Astrocyte of the spinal cord (primary cell): ENCODE results near the gene GLI1.
A peak's percentile ranks its signal among the peaks of the same experiment; 100 is the strongest.
"Not testable (repeated sequence)": the region's sequence is repeated elsewhere in the genome, so short reads cannot be mapped to it uniquely, and the experiment has no call there.

Experiments used
- DNase-seq: peaks from one replicate; pipeline ENCODE4 v3.0.0; 2011; ENCODE audit warnings: low read depth, low spot score
- H3K4me3 ChIP-seq: 2 replicates; pipeline ENCODE4 v1.5.1; 2011; ENCODE audit warnings: low read depth, mild to moderate bottlenecking, low read length, moderate library complexity
- in situ Hi-C: cut with HindIII; loops from 2 replicates; pipeline ENCODE4 v1.10.0; 2017; ENCODE audit warnings: low sequenced_read_pairs
- TF ChIP-seq, protein P1 (sequence below): IDR thresholded peaks from 2 replicates; pipeline ENCODE4 v1.5.1; 2012; ENCODE audit warnings: low read depth, mild to moderate bottlenecking, low read length, inconsistent platforms

GLI1 gene

DNA sequence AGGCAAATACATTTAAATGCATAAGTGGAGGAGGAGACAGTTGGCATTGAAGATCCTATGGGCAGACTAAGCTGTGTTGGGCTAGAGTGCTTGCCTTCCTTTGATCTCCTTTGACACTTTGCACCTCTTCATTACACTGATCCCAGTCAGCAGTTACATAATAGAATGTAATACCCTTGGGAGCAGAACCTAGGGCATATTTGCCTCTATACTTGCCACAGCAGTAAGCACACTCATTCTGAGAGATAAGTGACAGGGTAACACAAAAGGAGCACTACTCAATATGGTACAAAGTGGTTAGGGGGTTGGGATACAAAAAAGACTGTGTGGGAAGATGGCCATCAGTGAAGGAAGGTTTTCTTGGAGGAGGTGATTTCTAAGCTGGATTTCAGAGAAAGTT, 37.2 kb downstream of the GLI1 start:
- in situ Hi-C loops: no loop called here
- no peak for DNase-seq
- TF ChIP-seq, protein P1, sequence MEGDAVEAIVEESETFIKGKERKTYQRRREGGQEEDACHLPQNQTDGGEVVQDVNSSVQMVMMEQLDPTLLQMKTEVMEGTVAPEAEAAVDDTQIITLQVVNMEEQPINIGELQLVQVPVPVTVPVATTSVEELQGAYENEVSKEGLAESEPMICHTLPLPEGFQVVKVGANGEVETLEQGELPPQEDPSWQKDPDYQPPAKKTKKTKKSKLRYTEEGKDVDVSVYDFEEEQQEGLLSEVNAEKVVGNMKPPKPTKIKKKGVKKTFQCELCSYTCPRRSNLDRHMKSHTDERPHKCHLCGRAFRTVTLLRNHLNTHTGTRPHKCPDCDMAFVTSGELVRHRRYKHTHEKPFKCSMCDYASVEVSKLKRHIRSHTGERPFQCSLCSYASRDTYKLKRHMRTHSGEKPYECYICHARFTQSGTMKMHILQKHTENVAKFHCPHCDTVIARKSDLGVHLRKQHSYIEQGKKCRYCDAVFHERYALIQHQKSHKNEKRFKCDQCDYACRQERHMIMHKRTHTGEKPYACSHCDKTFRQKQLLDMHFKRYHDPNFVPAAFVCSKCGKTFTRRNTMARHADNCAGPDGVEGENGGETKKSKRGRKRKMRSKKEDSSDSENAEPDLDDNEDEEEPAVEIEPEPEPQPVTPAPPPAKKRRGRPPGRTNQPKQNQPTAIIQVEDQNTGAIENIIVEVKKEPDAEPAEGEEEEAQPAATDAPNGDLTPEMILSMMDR: no peak

DNA sequence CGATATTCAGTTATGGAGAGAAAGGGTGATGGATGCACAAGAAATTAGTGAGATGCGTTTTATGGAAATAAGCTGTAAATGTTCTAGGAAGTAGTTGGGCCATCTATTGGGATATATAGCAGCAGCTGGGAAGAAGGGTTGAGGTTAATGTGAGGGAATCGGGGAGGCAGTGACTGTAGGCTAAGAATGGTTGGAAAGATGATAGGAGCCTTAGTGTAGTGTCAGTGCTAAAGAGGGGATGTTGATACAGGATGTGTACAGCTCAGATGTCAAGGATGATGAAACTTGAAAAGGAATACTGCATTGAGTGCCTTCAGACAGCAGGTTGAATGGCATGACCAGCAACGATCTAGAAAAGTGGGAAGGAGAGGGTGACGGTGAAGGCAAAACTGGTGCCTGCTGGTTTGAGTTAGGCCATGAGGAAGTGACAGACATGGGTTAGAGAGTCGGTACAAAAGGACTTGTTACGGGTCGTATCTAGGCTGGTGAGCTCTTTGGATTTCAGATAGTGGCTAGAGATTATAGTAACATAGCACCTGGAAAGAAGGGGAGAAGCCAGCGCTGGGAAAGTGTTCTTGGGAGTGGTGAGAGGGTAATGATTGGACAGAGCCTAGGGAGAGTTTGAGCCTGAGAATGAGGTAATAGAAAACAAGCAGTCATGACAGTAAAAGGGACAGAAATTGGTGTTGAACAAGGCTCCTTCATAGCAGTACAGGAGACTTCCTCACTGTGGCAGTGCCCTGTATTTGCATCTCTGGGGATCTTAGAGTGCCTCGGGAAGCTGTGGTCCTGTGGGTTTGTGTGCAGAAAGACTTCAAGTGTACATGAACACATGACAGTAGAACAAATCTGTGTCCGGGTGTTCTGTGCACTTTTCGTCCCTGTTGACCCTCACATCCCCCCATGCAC, 37.9 kb downstream of the GLI1 start:
- no peak for DNase-seq
- TF ChIP-seq, protein P1: no peak
- in situ Hi-C loops: no loop called here
- H3K4me3 ChIP-seq: no peak overlapping the region

More for the DNA sequence above, 37.2 kb downstream of the GLI1 start:
- H3K4me3 ChIP-seq: no peak overlapping the region

DNA sequence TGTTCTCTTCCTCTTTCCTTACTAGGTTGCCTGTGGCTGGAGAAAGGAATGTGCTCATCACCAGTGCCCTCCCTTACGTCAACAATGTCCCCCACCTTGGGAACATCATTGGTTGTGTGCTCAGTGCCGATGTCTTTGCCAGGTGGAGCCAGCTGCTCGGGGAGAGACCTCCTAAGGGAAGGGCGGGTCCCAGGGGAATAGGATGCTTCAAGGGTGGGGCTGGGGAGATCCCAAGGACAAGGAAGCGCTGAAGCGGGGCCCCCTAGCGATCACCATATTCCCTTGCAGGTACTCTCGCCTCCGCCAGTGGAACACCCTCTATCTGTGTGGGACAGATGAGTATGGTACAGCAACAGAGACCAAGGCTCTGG, 38.5 kb downstream of the GLI1 start:
- TF ChIP-seq, protein P1: peak; percentile 15
- no peak overlapping the region for H3K4me3 ChIP-seq
- no peak for DNase-seq
- in situ Hi-C loops: no loop called here

DNA sequence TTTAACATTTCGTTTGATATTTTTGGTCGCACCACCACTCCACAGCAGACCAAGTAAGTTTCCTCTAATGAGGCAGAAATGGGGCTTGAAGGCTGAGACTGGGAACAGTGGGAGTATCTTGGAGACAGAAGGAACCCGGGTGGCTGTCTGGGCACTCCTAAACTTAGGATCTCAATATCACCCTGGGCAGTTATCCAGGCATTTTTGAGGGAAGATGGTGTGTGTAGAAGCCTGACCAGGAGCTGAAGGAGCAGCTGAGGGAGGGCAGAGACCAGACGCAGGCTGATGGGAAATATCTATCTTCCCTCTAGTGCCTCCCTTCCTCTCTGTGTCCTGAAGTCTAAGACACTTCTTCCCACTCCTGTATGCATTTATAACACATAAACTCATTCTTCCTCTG, 39.0 kb downstream of the GLI1 start:
- in situ Hi-C loops: no loop called here
- no peak for DNase-seq
- H3K4me3 ChIP-seq: no peak overlapping the region
- TF ChIP-seq, protein P1: no peak

DNA sequence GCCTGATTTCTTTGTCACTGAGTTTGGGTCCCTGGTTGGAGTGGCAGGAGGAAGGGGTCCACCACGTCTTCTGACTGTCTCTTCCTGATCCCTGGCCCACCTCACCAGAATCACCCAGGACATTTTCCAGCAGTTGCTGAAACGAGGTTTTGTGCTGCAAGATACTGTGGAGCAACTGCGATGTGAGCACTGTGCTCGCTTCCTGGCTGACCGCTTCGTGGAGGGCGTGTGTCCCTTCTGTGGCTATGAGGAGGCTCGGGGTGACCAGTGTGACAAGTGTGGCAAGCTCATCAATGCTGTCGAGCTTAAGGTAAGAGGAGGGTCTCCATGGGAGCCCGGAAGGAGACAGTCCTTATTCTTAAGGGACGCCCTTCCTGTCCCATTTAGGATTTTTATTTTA, 40.6 kb downstream of the GLI1 start:
- TF ChIP-seq, protein P1: no peak
- in situ Hi-C loops: no loop called here
- no peak overlapping the region for H3K4me3 ChIP-seq
- no peak for DNase-seq

DNA sequence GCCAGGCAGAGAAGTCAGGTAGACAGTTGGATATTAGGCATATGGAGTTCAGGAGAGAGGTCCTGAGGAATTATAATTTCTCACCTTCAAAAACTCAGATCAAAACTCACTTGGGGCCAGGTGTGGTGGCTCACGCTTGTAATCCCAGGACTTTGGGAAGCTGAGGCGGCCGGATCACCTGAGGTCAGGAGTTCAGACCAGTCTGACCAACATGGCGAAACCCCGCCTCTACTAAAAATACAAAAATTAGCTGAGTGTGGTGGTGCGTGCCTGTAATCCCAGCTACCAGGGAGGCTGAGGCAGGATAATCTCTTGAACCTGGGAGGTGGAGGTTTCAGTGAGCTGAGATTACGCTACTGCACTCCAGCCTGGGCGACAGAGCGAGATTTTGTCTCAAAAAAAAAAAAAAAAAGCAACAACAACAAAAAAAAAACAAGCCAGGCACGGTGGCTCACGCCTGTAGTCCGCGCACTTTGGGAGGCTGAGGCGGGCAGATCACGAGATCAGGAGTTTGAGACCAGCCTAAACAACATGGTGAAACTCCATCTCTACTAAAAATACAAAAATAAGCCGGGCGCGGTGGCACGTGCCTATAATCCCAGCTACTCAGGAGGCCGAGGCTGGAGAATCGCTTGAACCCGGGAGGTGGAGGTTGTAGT, 42.9 kb downstream of the GLI1 start:
- H3K4me3 ChIP-seq, in situ Hi-C loops, DNase-seq: not testable (repeated sequence)

DNA sequence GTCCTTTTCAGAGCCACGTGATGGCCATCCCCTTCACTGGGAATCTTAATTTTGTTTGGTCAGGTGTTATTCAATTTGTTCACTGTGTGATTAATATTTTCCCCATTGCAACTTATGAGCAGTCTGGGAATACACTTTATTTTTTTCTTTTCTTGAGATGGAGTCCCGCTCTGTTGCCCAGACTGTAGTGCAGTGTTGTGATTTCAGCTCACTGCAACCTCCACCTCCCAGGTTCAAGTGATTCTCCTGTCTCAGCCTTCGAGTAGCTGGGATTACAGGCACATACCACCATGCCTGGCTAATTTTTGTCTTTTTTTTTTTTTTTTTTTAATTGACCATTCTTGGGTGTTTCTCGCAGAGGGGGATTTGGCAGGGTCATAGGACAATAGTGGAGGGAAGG, 47.0 kb downstream of the GLI1 start:
- H3K4me3 ChIP-seq, in situ Hi-C loops, DNase-seq: not testable (repeated sequence)

DNA sequence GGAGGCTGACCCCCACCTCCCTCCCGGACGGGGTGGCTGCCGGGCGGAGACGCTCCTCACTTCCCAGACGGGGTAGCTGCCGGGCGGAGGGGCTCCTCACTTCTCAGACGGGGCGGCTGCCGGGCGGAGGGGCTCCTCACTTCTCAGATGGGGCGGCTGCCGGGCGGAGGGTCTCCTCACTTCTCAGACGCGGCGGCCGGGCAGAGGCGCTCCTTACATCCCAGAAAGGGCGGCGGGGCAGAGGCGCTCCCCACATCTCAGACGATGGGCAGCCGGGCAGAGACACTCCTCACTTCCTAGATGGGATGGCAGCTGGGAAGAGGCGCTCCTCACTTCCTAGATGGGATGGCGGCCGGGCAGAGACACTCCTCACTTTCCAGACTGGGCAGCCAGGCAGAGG, 48.2 kb downstream of the GLI1 start:
- in situ Hi-C loops, H3K4me3 ChIP-seq, DNase-seq: not testable (repeated sequence)
